Measurements from ENCODE around the gene DNMT1. TPM values are rescaled to one million over a fixed set of nuclear protein-coding genes. Genes with fewer than 3 reads are reported as not detected.

The DNMT1 gene
- total RNA-seq, 1 experiment from 2014 or later: 259 TPM

GRCh38 chr19:10222201-10222890 lies 27.6 kb upstream of the DNMT1 start:
- no peaks in the 10 kb centered on the region for H3K27me3 ChIP-seq (ENCODE audit: low read length)
- no peak for ATAC-seq
- TF ChIP-seq CTCF (conservative IDR thresholded peaks at IDR 0.05; ENCODE audit: low read depth, low read length) (no peak), EZH2 (IDR thresholded peaks at IDR 0.05; ENCODE audit: low read length, unreplicated experiment) (no peak), EZH2phosphoT487 (IDR thresholded peaks at IDR 0.05; ENCODE audit: borderline replicate concordance, low read length) (no peak)
- H3K4me3 ChIP-seq (ENCODE audit: low read length): no peak overlapping the region
- H2AFZ ChIP-seq (ENCODE audit: low read length): no peak overlapping the region
- H3K4me2 ChIP-seq (ENCODE audit: low read length): no peak overlapping the region
- no peak overlapping the region for H3K27ac ChIP-seq (ENCODE audit: low read length)
- no peaks in the 10 kb centered on the region for H3K9me2 ChIP-seq (replicated peaks; ENCODE audit: low read length)
- no peaks in the 10 kb centered on the region for H3F3A ChIP-seq (ENCODE audit: low read length, unreplicated experiment)
- H3K79me2 ChIP-seq (ENCODE audit: low read length): no peaks in the 10 kb centered on the region
- no peaks in the 10 kb centered on the region for H3K9me3 ChIP-seq (ENCODE audit: low read length)
- H3K36me3 ChIP-seq (ENCODE audit: low read depth, low read length): no peaks in the 10 kb centered on the region
- ChIA-PET CTCF (interaction anchor here (0.6 kb wide), 1 partner anchor 8 kb away, joined by 5 read pairs; no protein-coding TSS in a partner anchor), POLR2A (ENCODE audit: unreplicated experiment) (no interaction called here)
- H3K9ac ChIP-seq (ENCODE audit: low read length): no peak overlapping the region
- no TSS peak for BruUV-seq (replicated peaks)
- DNase-seq: no peak
- intact Hi-C loops (cut with micrococcal nuclease): no loop called here
- no peaks in the 10 kb centered on the region for H4K20me1 ChIP-seq (ENCODE audit: low read length)
- no peaks in the 10 kb centered on the region for H3K4me1 ChIP-seq (ENCODE audit: insufficient read depth, low read length)

- TF ChIP-seq EZH2 (IDR thresholded peaks at IDR 0.05; ENCODE audit: low read length, unreplicated experiment) (no peak), EZH2phosphoT487 (IDR thresholded peaks at IDR 0.05; ENCODE audit: borderline replicate concordance, low read length) (no peak), CTCF (conservative IDR thresholded peaks at IDR 0.05; ENCODE audit: low read depth, low read length) (no peak)
- ATAC-seq: no peak
- no peak for DNase-seq
- Histone ChIP-seq H3K27ac (ENCODE audit: low read length) (no peak overlapping the region), H4K20me1 (ENCODE audit: low read length) (no peaks in the 10 kb centered on the region), H3F3A (ENCODE audit: low read length, unreplicated experiment) (no peaks in the 10 kb centered on the region), H3K4me1 (ENCODE audit: insufficient read depth, low read length) (no peaks in the 10 kb centered on the region), H3K9me2 (replicated peaks; ENCODE audit: low read length) (no peaks in the 10 kb centered on the region), H3K36me3 (ENCODE audit: low read depth, low read length) (no peaks in the 10 kb centered on the region), H2AFZ (ENCODE audit: low read length) (no peak overlapping the region), H3K27me3 (ENCODE audit: low read length) (no peaks in the 10 kb centered on the region), H3K9me3 (ENCODE audit: low read length) (no peaks in the 10 kb centered on the region), H3K9ac (ENCODE audit: low read length) (no peak overlapping the region), H3K4me3 (ENCODE audit: low read length) (no peak overlapping the region), H3K79me2 (ENCODE audit: low read length) (no peaks in the 10 kb centered on the region), H3K4me2 (ENCODE audit: low read length) (no peak overlapping the region)
- ChIA-PET POLR2A (ENCODE audit: unreplicated experiment) (no interaction called here), CTCF (no interaction called here)
- intact Hi-C loops (cut with micrococcal nuclease): no loop called here
- BruUV-seq (replicated peaks): no TSS peak
These were observed 25.9 kb upstream of the DNMT1 start for GRCh38 chr19:10220695-10221094.

GRCh38 chr19:10219678-10220077 lies 24.9 kb upstream of the DNMT1 start:
- Histone ChIP-seq H3K4me3 (ENCODE audit: low read length) (no peak overlapping the region), H3K27me3 (ENCODE audit: low read length) (no peaks in the 10 kb centered on the region), H4K20me1 (ENCODE audit: low read length) (no peaks in the 10 kb centered on the region), H3K27ac (ENCODE audit: low read length) (no peak overlapping the region), H3K9me2 (replicated peaks; ENCODE audit: low read length) (no peaks in the 10 kb centered on the region), H3K36me3 (ENCODE audit: low read depth, low read length) (no peaks in the 10 kb centered on the region), H3F3A (ENCODE audit: low read length, unreplicated experiment) (no peaks in the 10 kb centered on the region), H3K9me3 (ENCODE audit: low read length) (no peaks in the 10 kb centered on the region), H3K9ac (ENCODE audit: low read length) (no peak overlapping the region), H3K4me1 (ENCODE audit: insufficient read depth, low read length) (no peaks in the 10 kb centered on the region), H3K79me2 (ENCODE audit: low read length) (no peaks in the 10 kb centered on the region), H3K4me2 (ENCODE audit: low read length) (no peak overlapping the region), H2AFZ (ENCODE audit: low read length) (no peak overlapping the region)
- no TSS peak for BruUV-seq (replicated peaks)
- ATAC-seq: peak; percentile 56
- DNase-seq: peak; percentile 74
- POLR2A ChIA-PET (ENCODE audit: unreplicated experiment): interaction anchor here (0.7 kb wide), 1 partner anchor 160 kb away, joined by 3 read pairs; no protein-coding TSS in a partner anchor
- intact Hi-C loops (cut with micrococcal nuclease): no loop called here
- TF ChIP-seq EZH2phosphoT487 (IDR thresholded peaks at IDR 0.05; ENCODE audit: borderline replicate concordance, low read length) (no peak), CTCF (conservative IDR thresholded peaks at IDR 0.05; ENCODE audit: low read depth, low read length) (peak; percentile 59), EZH2 (IDR thresholded peaks at IDR 0.05; ENCODE audit: low read length, unreplicated experiment) (no peak)
- CTCF ChIA-PET: interaction anchor here (0.6 to 0.7 kb wide), 3 partner anchors 8 to 45 kb away, joined by 3 to 4 read pairs (median 3); no protein-coding TSS in a partner anchor

All from PC-3 (cell line).